ENCODE results near the gene ZCCHC2.

GRCh38 chr18:62510789-62511188 is 12.0 kb upstream of the ZCCHC2 start:
- TF ChIP-seq CTCF (IDR thresholded peaks at IDR 0.05), result no peak
- TF ChIP-seq POLR2A (IDR thresholded peaks at IDR 0.05; ENCODE audit: low read length), result no peak
- no peak for TF ChIP-seq REST (IDR thresholded peaks at IDR 0.05)
- TF ChIP-seq RNF2 (IDR thresholded peaks at IDR 0.05; ENCODE audit: borderline replicate concordance, low read depth), result no peak
- no peak for TF ChIP-seq EP300 (IDR thresholded peaks at IDR 0.05)
- TF ChIP-seq EHMT2 (IDR thresholded peaks at IDR 0.05; ENCODE audit: low read depth), result no peak
- TF ChIP-seq RCOR1 (IDR thresholded peaks at IDR 0.05; ENCODE audit: low read depth, low read length), result no peak
- TF ChIP-seq RAD21 (conservative IDR thresholded peaks at IDR 0.05 in 1 of 2, IDR thresholded peaks at IDR 0.05 in 1 of 2), result no peak
- no peak for TF ChIP-seq ESRRA (IDR thresholded peaks at IDR 0.05; ENCODE audit: borderline replicate concordance, low read length)
- TF ChIP-seq MAFK (IDR thresholded peaks at IDR 0.05; ENCODE audit: partially characterized antibody), result no peak
- TF ChIP-seq, protein P1, sequence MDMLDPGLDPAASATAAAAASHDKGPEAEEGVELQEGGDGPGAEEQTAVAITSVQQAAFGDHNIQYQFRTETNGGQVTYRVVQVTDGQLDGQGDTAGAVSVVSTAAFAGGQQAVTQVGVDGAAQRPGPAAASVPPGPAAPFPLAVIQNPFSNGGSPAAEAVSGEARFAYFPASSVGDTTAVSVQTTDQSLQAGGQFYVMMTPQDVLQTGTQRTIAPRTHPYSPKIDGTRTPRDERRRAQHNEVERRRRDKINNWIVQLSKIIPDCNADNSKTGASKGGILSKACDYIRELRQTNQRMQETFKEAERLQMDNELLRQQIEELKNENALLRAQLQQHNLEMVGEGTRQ (IDR thresholded peaks at IDR 0.05), result no peak
- TF ChIP-seq MYC (IDR thresholded peaks at IDR 0.05; ENCODE audit: borderline replicate concordance, low read length), result no peak
- no peak for TF ChIP-seq JUN (IDR thresholded peaks at IDR 0.05)
